Panc1 (cell line): Measurements from ENCODE around the gene APOL6. TPM values are rescaled to one million over a fixed set of nuclear protein-coding genes. Genes with fewer than 3 reads are reported as not detected.

Experiments
- ATAC-seq: fragments of 200-7000 bp; cut with Tn5 transposase; 2 replicates; pipeline ENCODE4 v1.9.1; 2020; ENCODE audit warnings: mild to moderate bottlenecking, moderate library complexity
- BruUV-seq: library from RNA; stranded (reverse); fragments of 400-500 nt; replicated peaks from 2 replicates; lab custom pipeline; 2021; lab: Mats Ljungman, UMichigan
- CTCF ChIA-PET: fragments of 300-600 bp; sonication (Branson Sonifier 250); formaldehyde crosslinking; loops from one replicate; lab custom pipeline; 2022; ENCODE audit warnings: antibody characterized with exemption; lab: Charles Lee
- POLR2A ChIA-PET: fragments of 300-600 bp; sonication (Branson Sonifier 250); formaldehyde crosslinking; loops from one replicate; lab custom pipeline; 2022; ENCODE audit warnings: antibody characterized with exemption; lab: Charles Lee
- DNase-seq: peaks from one replicate; pipeline ENCODE4 v3.0.0-alpha.2; 2010; ENCODE audit warnings: low read depth, low spot score
- H3K27ac ChIP-seq: 2 replicates; pipeline ENCODE4 v1.5.1; 2011; ENCODE audit warnings: mild to moderate bottlenecking, low read length, inconsistent platforms
- H3K27me3 ChIP-seq: fragments of 200-500 bp; sonication (Bioruptor generic); 2 replicates; pipeline ENCODE4 v1.6.0; 2014; ENCODE audit warnings: low read length, inconsistent platforms; ENCODE audit not compliant: control insufficient read depth, insufficient read depth
- H3K36me3 ChIP-seq: fragments of 200-500 bp; sonication (Bioruptor generic); 2 replicates; pipeline ENCODE4 v1.5.1; 2014; ENCODE audit warnings: inconsistent platforms, mild to moderate bottlenecking, low read length, moderate library complexity; ENCODE audit not compliant: control insufficient read depth, insufficient read depth
- H3K4me1 ChIP-seq: 2 replicates; pipeline ENCODE4 v1.5.1; 2011; ENCODE audit warnings: inconsistent platforms, mild to moderate bottlenecking, low read length, moderate library complexity; ENCODE audit not compliant: control insufficient read depth, insufficient read depth
- H3K4me3 ChIP-seq, 2 experiments: 2 replicates each; pipeline ENCODE4 v1.5.1; 2011 to 2012; ENCODE audit warnings: low read depth in 2 of 2, low read length in 2 of 2, mild to moderate bottlenecking in 2 of 2, inconsistent platforms in 1 of 2, moderate library complexity in 1 of 2
- H3K9me3 ChIP-seq: fragments of 200-500 bp; sonication (Bioruptor generic); 2 replicates; pipeline ENCODE4 v1.5.1; 2014; ENCODE audit warnings: low read depth, mild to moderate bottlenecking, inconsistent platforms, low read length, moderate library complexity; ENCODE audit not compliant: control insufficient read depth, insufficient read depth
- CTCF ChIP-seq: fragments of 450-650 bp; IDR thresholded peaks from 2 replicates; pipeline ENCODE4 v1.5.1; 2017; ENCODE audit warnings: mild to moderate bottlenecking
- POLR2AphosphoS5 ChIP-seq: IDR thresholded peaks from 2 replicates; pipeline ENCODE4 v1.6.1; 2012; ENCODE audit warnings: mild to moderate bottlenecking, low read depth, low read length, moderate library complexity
- REST ChIP-seq, 2 experiments: IDR thresholded peaks; 2 replicates each; pipeline ENCODE4 v1.6.1; 2011 to 2012; ENCODE audit warnings: low read depth in 2 of 2, control low read depth in 1 of 2, low read length in 1 of 2, mild to moderate bottlenecking in 1 of 2, moderate library complexity in 1 of 2; ENCODE audit not compliant: insufficient read depth in 1 of 2
- SIN3A ChIP-seq: IDR thresholded peaks from 2 replicates; pipeline ENCODE4 v1.6.1; 2012; ENCODE audit warnings: low read depth, mild to moderate bottlenecking, low read length, moderate library complexity, borderline replicate concordance; ENCODE audit not compliant: insufficient read depth
- TCF7L2 ChIP-seq: IDR thresholded peaks from 2 replicates; pipeline ENCODE4 v1.6.1; 2011; ENCODE audit warnings: mild to moderate bottlenecking, low read depth, low read length, inconsistent platforms
- in situ Hi-C: cut with HindIII; loops from 2 replicates; pipeline ENCODE4 v1.10.0; 2016; ENCODE audit warnings: low sequenced_read_pairs, low pct_unique_long_range_greater_than_20kb
- intact Hi-C: fragments of 100-400 bp; cut with micrococcal nuclease; formaldehyde crosslinking; loops from one replicate; pipeline ENCODE4 v1.10.0; 2022; ENCODE audit not compliant: unreplicated experiment
- total RNA-seq: library from RNA; stranded (reverse); gene quantifications from one replicate; pipeline ENCODE4 v1.2.1, GENCODE V29; 2021; ENCODE audit not compliant: unreplicated experiment

The APOL6 gene
- total RNA-seq, 1 experiment from 2014 or later: 16.4 TPM

DNA sequence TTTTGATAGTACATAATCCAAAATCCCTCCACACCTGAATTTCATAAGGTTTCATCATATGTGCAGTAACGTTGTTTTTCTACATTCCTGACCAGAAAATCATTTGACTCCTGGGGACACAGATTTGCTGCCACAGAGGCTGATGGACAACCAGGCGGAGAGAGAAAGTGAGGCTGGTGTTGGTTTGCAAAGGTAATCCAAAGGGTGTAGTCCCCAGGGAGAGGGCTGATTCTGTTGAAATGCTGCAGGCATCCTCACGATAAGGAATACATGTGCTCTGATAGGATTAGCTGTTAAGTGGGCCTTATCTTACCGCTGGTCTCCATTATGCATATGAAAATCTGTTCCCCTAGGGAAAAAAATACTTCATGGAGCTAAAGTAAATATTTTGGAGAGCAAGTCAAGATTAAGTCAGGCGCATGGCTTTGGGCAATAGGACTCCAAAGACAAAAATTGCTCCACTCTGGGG is 8.1 kb downstream of the APOL6 start:
- intact Hi-C loops: no loop called here
- ATAC-seq: no peak
- POLR2A ChIA-PET: no interaction called here

DNA sequence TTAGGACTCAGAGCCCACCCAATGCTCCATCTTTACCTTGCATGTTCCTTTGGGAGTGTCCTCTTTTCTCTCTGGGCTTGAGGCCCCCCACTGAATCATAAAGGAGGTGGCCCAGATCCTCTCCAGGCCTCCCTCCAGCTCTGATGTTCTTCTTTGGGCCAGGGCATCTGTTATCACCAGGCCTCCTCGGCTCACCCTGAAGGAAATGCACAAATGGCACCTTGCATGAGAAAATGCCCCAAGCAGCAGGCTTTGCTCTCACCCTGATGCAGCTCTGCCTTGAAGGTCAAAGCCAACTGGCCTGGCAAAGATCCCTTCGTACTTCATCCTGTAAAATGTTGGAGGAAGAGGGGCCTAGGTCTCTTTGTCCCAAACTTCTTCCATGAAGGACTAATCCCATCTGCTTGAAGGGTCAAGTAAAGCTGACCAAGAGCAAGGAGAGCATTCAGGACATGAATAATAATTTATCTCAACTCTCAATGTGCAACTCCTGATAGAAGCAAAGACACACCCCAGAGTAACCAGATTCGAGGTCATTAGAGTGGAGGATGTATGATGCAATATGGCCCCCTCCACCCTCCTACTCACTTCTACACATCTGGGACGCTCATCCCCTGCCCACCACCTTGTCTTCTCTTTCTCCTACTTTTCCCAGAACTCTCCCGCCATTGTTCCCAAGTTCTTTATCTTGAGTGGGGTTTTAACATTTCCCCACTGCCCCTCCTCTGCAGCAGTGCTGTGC is 9.5 kb downstream of the APOL6 start:
- BruUV-seq: no TSS peak
- H3K27me3 ChIP-seq: no peaks in the 10 kb centered on the region
- intact Hi-C loops (no loop called here), in situ Hi-C loops (no loop called here)
- CTCF ChIA-PET: no interaction called here
- no peak overlapping the region for H3K4me3 ChIP-seq
- no peaks in the 10 kb centered on the region for H3K9me3 ChIP-seq
- no peaks in the 10 kb centered on the region; the same call in 1 of the 2 replicates for H3K36me3 ChIP-seq
- H3K27ac ChIP-seq: no peak overlapping the region
- no peaks in the 10 kb centered on the region for H3K4me1 ChIP-seq
- DNase-seq (no peak), ATAC-seq (no peak)
- TF ChIP-seq REST (IDR thresholded peaks at IDR 0.05; ENCODE audit: insufficient read depth in 1 of 2, low read depth in 2 of 2, low read length in 1 of 2) (no peak), TCF7L2 (no peak), CTCF (no peak), SIN3A (no peak), POLR2AphosphoS5 (no peak)
- POLR2A ChIA-PET: no interaction called here

More for the DNA sequence above, 8.1 kb downstream of the APOL6 start:
- no peaks in the 10 kb centered on the region for H3K27me3 ChIP-seq
- H3K27ac ChIP-seq: no peak overlapping the region; the same call in 1 of the 2 replicates
- H3K4me3 ChIP-seq: no peak overlapping the region
- in situ Hi-C loops: no loop called here
- no peak for TF ChIP-seq SIN3A
- TF ChIP-seq TCF7L2: no peak
- no peak for TF ChIP-seq POLR2AphosphoS5
- TF ChIP-seq REST (IDR thresholded peaks at IDR 0.05; ENCODE audit: insufficient read depth in 1 of 2, low read depth in 2 of 2, low read length in 1 of 2): no peak
- no peak for TF ChIP-seq CTCF
- H3K9me3 ChIP-seq: no peaks in the 10 kb centered on the region
- CTCF ChIA-PET: no interaction called here
- H3K36me3 ChIP-seq: no peaks in the 10 kb centered on the region; the same call in 1 of the 2 replicates
- no TSS peak for BruUV-seq
- DNase-seq: no peak
- no peaks in the 10 kb centered on the region for H3K4me1 ChIP-seq
